ENCODE measurements around the gene UPB1.
A peak's percentile ranks its signal among the peaks of the same experiment; 100 is the strongest.
"Not testable (repeated sequence)": the region's sequence is repeated elsewhere in the genome, so short reads cannot be mapped to it uniquely, and the experiment has no call there.

UPB1 gene

DNA sequence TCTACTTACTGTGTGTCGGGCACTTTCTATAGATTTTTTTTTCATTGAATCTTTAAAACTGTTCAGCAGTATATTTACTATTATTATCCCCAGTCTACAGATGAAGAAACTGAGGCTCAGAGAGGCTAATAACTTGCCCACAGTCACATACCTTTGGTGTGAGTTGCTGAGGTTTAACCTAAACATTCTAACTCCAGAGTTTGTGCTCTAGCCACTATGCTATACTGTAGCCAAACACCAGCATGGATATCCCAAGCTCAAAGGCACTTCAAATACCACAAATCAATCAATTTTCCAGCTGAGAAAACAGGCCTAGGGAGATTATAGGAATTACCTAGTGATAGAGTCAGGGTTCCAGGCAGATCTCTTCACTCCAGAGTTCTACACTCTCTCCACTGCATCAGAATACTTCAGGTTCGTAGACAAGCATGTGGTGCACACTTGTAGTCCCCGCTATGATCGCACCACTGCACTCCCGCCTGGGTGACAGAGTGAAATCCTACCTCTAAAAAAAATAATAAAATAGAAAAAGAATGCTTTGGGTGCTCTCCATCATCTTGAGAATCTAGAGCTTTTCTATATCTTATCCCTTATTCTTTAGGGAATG is 20.4 kb upstream of the UPB1 start:
- no peak for DNase-seq (ENCODE audit: extremely low read depth in 1 of 2, low read depth in 1 of 2)

DNA sequence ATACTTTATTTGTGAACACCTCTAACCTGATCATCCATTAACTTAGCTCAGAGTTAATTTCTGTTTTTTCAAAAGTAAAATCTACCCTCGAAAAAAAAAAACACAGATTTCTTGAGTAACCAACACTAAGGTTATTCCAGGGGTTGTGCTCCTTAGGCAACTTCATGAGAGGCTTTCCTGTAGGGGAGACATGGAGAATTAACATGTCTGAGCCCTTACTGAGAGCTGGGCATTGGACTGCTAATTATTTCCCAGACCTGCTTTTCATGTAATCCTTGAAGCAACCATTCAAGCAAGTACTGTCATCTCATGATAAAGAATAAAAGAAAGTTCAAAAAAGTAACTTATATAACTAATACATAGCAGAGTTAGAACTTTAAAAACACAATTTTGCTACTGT is 13.5 kb upstream of the UPB1 start:
- DNase-seq (ENCODE audit: extremely low read depth in 1 of 2, low read depth in 1 of 2), result no peak

DNA sequence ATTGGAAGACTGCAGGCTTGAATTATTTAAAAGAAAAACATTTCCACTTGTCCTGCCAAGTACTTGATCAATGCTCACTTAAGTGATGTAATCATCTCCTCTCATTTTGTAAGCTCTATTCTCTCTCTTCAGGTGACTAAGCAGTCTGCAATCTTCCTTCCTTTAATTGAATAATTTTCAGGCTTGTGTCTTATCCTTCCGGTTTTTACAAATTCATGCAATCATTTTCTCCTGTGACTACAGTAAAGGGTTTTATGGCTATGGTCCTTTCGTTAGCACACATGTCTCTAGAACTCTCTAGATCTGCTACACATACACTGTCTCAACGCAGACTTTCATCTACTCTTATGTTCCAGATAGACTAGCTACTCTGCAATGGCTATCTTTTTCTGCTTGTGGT is 12.6 kb upstream of the UPB1 start:
- no peak for DNase-seq (ENCODE audit: extremely low read depth in 1 of 2, low read depth in 1 of 2)

DNA sequence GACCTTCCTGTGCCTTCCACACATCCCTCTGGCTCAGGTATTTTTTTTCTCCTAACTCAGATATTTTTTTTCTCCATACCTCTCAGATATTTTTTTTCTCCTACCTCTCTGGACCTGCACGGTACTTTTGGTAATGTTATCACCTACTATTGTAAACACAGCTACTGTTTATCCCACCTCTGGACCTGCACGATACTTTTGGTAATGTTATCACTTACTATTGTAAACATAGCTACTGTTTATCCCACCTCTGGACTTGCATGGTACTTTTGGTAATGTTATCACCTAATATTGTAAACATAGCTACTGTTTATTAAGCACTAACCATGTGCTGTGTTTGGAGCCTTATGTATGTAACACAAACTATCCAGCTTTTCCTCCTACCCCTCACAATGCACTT is 12.1 kb upstream of the UPB1 start:
- no peak for DNase-seq (ENCODE audit: extremely low read depth in 1 of 2, low read depth in 1 of 2)

DNA sequence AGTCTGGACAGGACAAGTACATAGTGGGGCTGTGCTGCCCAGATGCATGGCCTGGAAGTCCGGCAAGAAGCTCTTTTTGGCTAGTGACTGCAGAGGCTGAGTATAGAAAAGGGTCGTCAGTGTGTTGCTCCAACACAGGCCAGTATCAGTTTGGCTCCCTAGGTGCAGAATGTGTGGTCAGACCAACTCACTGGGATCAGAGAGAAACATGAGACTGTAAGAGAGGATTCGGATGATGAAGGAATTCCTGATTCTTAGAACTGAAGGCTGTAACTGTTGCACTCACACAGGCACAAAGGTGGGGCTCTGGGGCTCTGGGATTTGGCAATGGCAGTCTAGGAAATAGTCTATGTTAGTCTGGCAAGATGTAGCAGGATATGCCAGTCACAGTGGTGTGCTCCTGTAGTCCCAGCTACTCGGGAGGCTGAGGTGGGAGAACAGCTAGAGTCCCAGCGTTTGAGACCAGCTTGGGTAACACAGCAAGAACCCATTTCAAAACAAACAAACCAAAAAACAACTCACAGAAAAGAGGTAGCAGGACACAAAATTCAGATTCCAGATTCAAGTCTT is 11.1 kb upstream of the UPB1 start:
- DNase-seq (ENCODE audit: extremely low read depth in 1 of 2, low read depth in 1 of 2), result no peak

DNA sequence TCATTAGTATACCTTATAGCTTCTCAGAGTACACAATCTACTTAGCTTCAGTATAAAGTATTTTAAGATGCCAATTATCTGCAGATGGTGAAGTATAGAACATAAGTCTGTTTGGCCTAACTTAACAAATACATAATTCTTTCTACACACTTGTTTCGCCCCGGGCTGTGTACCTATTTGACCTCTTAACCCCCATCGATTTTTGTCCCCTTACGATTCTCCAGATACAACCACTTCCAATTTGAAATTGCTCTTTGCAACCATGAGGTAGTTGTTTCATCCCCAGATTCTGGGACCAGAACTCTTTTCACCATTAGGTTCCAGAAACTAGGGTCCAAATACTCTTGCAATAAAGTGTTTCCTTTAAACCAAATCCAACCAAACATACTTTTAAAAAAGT is 10.0 kb upstream of the UPB1 start:
- DNase-seq (ENCODE audit: extremely low read depth in 1 of 2, low read depth in 1 of 2), result no peak

DNA sequence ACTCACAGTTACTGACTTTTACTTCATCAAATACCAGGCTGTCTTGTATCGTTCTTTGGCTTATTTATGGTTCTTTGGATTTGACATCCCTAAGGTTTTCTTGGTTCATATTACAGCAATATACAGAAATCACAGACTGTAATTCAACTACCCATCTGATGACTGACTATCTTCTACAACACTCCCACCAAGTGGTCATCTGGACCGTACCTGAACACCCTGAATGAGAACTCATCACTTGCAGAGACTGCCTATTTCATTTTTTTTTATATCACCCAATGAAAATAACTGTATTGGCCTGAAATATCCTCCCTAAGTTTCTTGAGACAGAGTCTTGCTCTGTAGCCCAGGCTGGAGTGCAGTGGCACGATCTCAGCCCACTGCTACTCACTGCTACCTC is 9.5 kb upstream of the UPB1 start:
- DNase-seq (ENCODE audit: extremely low read depth in 1 of 2, low read depth in 1 of 2), result no peak

DNA sequence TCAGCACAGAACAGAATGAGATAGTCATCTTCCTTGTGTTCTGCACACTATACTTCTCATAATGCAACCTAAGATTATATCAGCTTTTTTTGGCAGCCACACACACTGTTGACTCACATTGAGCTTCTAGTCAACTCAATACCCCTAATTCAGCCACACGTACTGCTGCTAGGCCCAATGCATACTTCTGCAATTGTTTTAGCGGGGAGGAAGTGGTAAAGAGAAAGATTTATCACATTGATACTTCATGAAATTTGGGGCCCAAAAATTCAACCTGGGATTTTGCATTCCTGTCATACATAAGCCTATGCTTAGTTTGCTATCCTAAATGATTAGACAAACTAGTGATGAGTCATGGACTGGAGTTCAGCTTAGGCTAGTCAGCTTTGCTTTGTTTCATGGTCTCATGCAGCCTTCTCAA is 8.6 kb upstream of the UPB1 start:
- DNase-seq (ENCODE audit: extremely low read depth in 1 of 2, low read depth in 1 of 2), result peak in 1 of 2 donors; percentile 33

DNA sequence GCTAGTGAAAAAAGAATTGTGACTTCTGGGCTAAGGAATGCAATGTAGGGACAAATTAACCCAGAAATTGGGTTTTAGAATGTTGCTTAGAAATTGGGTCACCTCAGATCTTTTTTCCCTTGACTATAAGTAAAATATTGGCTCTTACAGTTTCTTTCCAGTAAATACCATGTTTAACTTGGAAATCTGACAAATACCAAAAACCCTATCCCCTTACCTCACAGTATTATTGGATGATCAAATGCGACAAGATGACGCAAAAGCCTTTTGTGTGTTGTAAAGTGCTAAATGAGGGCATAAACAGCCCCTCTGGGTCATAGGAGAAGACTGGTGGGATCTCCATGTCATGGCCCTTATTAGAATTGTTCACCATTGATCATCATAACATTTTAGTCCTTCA is 6.1 kb upstream of the UPB1 start:
- no peak for DNase-seq (ENCODE audit: extremely low read depth in 1 of 2, low read depth in 1 of 2)

DNA sequence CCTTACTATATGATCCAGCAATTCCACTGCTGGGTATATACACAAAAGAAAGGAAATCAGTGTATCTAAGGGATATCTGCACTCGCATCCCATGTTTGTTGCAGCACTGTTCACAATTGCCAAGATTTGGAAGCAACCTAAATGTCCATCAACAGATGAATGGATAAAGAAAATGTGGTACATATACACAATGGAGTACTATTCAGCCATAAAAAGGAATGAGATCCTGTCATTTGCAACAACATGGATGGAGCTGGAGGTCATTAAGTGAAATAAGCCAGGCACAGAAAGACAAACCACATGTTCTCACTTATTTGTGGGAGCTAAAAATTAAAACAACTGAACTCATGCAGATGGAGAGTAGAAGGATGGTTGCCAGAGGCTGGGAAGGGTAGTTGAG is 5.7 kb upstream of the UPB1 start:
- DNase-seq (ENCODE audit: extremely low read depth in 1 of 2, low read depth in 1 of 2), result not testable (repeated sequence)

DNA sequence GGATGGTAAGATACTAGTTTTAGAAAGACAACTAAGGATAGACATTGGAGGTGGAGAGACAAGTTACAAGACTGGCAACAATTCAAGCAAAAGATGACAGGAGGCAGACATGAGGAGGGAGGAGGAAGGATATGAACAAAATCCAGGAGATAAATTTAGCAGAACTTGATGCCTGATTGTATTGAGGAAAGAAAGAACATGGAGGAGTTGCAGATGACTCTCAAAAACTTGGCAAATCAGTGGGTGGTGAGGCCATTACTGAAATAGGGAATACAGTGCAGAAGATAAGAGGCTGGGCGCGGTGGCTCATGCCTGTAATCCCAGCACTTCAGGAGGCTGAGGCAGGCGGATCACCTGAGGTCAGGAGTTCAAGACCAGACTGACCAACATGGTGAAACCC is 2.7 kb upstream of the UPB1 start:
- DNase-seq (ENCODE audit: extremely low read depth in 1 of 2, low read depth in 1 of 2), result no peak

DNA sequence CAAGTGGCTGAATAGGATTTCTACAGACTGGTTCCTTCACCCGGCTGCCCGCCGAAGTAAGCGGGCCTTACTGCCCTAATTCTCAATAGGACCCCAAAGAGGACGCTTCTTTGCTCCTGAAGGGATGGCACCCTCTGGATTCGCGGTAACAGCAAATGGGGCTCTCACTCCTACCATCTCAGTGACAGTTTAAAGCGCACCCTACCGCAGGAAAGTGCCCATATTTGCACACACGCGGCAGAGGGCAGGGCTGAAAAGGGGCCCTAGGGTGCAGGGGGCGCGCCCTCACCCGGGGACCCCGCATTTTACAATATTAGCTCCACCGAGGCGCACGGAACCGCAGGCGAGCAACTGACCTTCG is 985 bp upstream of the UPB1 start:
- DNase-seq (ENCODE audit: extremely low read depth in 1 of 2, low read depth in 1 of 2), result no peak

DNA sequence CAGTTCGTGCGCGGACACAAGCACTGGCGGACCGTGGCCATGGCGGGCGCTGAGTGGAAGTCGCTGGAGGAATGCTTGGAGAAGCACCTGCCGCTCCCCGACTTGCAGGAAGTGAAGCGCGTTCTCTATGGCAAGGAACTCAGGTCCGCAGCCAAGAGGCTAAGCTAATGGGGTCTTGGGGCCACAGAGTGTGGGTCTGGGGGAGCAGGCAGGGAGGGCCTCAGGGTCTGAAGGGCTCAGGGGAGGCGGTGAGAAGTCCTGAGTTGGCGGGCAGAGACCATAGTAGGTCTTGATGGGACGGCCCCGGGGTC is 188 bp downstream of the UPB1 start:
- DNase-seq (ENCODE audit: extremely low read depth in 1 of 2, low read depth in 1 of 2), result no peak

DNA sequence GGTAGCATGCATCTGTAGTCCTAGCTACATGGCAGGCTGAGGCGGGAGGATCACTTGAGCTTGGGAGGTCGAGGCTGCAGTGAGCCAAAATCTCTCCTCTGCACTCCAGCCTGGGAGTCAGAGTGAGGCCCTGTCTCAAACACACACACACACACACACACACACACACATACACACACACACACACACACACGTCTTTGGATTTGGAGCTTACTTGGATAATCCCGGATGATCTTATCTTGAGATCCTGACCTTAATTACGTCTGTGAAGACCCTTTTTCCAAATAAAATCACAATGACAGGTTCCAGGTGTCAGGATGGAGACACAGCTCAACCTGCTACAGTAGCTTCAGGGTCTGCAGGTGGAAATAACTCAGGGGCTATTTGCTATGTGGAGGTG is 1.1 kb downstream of the UPB1 start:
- DNase-seq (ENCODE audit: extremely low read depth in 1 of 2, low read depth in 1 of 2), result no peak

DNA sequence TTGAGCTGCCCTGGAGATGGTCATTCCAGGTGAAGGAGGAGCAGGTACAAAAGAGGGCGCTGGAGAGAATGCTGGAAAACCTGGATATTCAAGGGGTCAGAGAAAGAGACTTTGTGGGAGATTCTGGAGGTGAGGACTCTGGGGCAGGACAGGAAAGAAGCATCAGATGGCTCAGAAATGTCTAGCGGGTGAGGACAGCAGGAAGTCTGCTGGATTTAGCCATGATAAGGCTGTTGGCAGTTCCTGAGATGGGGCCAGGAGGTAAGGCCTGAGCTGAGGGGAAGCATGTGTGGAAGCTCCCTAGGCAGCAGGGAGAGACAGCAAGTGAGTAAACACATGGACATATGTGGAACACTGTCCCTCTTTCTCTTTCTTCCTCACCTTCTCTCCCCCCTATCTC is 1.5 kb downstream of the UPB1 start:
- DNase-seq (ENCODE audit: extremely low read depth in 1 of 2, low read depth in 1 of 2), result no peak

DNA sequence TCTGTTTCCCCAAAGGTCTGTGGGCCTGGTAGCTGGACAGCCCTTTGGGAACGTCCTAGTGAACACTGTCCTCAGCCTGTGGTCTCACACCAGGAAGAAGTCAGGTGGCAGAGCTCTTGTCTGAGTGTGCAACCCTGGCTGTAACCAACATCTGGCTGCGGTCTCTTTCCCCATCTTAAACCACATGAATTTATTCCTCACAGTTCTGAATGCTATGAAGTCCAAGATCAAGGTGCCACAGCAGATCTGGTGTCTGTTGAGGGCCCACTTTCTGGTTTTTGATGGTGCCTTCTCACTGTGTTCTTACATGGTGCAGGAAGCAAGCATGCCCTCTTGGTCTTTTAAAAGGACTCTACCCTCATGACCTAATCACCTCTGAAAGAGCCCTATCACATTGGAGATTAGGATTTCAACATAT is 2.7 kb downstream of the UPB1 start:
- no peak for DNase-seq (ENCODE audit: extremely low read depth in 1 of 2, low read depth in 1 of 2)

DNA sequence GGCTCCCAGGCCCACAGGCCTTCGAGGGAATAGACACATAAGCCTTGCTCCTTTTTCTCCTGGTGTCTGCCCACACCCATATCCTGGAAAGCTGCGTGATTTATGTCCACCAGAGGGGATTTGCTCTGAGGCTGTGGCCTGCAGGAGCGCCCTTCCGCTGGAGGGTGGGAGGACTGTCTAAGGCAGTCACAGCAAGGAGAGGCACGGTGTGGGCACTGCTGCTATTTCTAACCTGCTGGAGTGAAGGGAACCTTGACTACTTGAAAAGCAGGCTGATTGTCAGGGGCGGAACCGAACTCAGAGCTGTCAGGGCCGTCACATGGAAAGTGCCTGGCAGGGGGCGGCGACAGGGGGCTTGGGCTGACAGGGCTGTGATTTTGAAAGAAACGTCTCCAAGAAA is 3.7 kb downstream of the UPB1 start:
- no peak for DNase-seq (ENCODE audit: extremely low read depth in 1 of 2, low read depth in 1 of 2)

DNA sequence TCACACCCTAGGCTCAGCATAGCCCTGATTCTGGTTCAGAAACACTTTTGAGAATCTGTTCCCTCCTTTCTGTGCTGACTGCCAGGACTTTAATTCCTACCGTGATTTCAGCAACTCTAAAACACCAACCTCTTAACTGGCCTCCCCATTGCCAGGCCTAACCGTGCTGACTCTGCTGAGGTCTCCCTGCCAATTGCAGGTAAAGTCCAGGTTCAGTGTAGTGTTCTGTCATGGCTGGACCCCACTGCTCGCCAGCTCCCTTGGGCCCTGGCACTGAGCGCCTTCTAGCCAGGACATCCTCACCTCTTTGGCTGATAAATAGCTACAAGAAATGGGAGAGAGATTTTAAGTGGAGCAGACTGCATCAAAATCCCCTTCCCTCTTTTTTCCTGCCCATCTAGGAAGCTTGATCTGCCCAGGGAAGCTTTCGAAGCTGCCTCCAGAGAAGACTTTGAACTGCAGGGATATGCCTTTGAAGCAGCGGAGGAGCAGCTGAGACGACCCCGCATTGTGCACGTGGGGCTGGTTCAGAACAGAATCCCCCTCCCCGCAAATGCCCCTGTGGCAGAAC is 4.7 kb downstream of the UPB1 start:
- DNase-seq (ENCODE audit: extremely low read depth in 1 of 2, low read depth in 1 of 2), result no peak

DNA sequence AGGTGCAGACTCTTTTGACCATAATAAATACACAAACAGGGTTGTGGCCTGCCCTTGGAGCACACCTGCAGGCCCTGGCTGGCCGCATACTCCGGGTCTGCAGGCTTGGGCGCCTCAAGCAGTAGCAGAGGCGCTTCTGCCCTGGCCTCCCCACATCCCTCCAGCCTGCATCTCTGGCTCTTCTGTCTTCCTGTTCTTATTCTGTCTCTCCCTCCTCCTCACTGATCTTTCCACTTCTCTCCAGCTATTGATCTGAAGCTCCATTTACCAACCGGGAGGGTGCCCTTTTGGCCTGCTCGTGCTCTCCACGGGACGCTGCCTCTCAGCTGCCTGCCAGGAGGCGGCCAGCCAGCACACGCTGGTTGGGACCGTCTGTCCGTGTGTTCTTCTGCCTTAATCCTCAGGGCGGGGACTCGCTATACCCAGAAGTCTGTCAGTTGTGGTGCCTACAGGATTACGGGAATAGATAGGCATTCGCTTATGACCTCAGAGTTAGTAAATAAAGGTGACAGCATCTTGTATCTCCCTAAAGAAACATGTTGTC is 5.2 kb downstream of the UPB1 start:
- no peak for DNase-seq (ENCODE audit: extremely low read depth in 1 of 2, low read depth in 1 of 2)

DNA sequence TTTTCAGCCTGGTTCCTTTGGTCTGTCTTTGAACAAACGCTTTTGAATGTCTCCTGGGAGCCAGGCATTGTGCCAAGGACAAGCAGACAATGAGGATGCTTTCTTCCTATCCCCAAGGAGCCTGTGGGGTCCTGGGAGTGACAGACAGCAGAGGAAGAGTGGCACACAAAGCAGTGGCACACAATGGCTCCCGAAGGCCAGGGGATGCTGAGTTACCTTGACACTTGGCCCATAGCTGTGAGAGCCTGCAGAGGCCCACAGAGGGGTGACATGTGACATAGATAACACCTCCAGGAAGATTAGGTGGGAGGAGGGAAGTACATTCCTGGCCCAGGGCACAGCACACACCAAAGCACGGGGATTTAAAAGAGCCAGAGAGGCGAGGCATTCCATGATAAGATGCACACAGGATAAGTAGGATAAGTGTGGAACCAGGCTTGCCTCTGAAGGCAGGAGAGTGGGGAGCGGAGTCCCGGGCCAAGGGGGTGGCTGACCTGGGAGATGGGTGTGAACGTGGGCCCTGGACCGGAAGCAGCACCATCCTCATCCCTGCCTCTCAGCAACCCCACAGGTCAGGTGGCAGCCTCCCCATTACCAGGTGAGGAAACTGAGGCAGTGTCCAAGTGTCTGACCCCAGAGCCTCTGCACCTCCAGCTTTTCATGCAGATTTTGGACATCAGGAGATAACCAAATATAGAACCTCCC is 6.3 kb downstream of the UPB1 start:
- DNase-seq (ENCODE audit: extremely low read depth in 1 of 2, low read depth in 1 of 2), result no peak

DNA sequence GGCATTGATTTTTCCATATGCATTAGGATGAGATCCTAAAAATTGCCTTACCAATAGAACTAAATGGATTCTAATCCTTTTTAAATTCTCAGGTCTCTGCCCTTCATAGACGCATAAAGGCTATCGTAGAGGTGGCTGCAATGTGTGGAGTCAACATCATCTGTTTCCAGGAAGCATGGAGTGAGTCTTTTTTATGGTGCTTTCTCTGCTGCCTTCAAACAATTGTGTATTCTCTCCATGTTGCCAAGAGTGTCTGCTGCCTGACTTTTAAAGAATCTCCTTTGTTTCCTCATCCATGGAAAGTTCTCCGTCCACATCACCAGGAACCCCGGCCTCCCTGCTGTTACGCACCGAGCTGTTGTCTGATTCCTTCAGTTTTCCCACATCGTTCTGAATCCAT is 6.9 kb downstream of the UPB1 start:
- DNase-seq (ENCODE audit: extremely low read depth in 1 of 2, low read depth in 1 of 2), result no peak

DNA sequence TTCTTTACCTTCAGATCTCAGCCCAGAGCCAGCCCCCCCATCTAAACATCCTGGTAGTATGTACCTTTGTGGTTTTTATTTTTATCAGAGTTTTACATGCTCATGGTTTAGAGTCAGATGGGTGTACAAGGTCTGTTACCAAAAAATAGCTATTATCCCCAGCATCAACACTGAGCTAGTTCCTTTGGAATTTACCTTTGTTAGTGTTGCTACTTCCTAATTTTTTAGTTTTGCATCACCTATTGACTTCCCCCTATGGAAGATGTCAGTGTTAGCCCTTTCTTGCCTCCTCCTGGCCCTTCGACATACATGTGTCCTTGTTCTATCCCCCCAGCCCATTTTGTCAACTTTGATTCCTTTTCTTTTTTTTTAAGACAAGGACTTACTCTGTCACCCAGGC is 7.4 kb downstream of the UPB1 start:
- DNase-seq (ENCODE audit: extremely low read depth in 1 of 2, low read depth in 1 of 2), result no peak

All from stimulated activated CD8-positive, alpha-beta memory T cell treated with anti-CD3 and anti-CD28 coated beads, Interleukin-7, amount 100 ng/mL, for 48 hours (primary cell).